ENCODE data around the gene VPS50.
"Not testable (repeated sequence)": the region's sequence is repeated elsewhere in the genome, so short reads cannot be mapped to it uniquely, and the experiment has no call there.

VPS50 gene

GRCh38 chr7:93242106-93242505 lies 9.9 kb downstream of the VPS50 start:
- no peak for DNase-seq

GRCh38 chr7:93245525-93246432 lies 13.6 kb downstream of the VPS50 start:
- peak; percentile 6 to 41 for DNase-seq

- DNase-seq, result no peak
Measured at GRCh38 chr7:93249491-93250148, 17.5 kb downstream of the VPS50 start.

GRCh38 chr7:93258661-93259060 lies 26.5 kb downstream of the VPS50 start:
- DNase-seq, result no peak

GRCh38 chr7:93262535-93262934 lies 30.4 kb downstream of the VPS50 start:
- DNase-seq, result no peak

GRCh38 chr7:93265220-93265619 lies 33.1 kb downstream of the VPS50 start:
- no peak for DNase-seq

GRCh38 chr7:93279541-93279940 lies 47.4 kb downstream of the VPS50 start:
- no peak for DNase-seq

GRCh38 chr7:93284908-93285307 lies 52.7 kb downstream of the VPS50 start:
- no peak for DNase-seq

GRCh38 chr7:93293229-93293628 lies 61.1 kb downstream of the VPS50 start:
- no peak for DNase-seq

GRCh38 chr7:93298206-93298605 lies 66.0 kb downstream of the VPS50 start:
- no peak for DNase-seq

- no peak for DNase-seq
Measured at GRCh38 chr7:93298671-93299070, 66.5 kb downstream of the VPS50 start.

GRCh38 chr7:93301736-93302135 lies 69.6 kb downstream of the VPS50 start:
- DNase-seq, result no peak

GRCh38 chr7:93307131-93307660 lies 75.0 kb downstream of the VPS50 start:
- no peak for DNase-seq

GRCh38 chr7:93307943-93308342 lies 75.8 kb downstream of the VPS50 start:
- DNase-seq, result no peak

GRCh38 chr7:93310346-93310745 lies 78.2 kb downstream of the VPS50 start:
- DNase-seq, result no peak

GRCh38 chr7:93314449-93314848 lies 82.3 kb downstream of the VPS50 start:
- no peak for DNase-seq

GRCh38 chr7:93315896-93316295 lies 83.7 kb downstream of the VPS50 start:
- no peak for DNase-seq

- no peak for DNase-seq
Measured at GRCh38 chr7:93316730-93317129, 84.6 kb downstream of the VPS50 start.

- no peak for DNase-seq
Measured at GRCh38 chr7:93320887-93321286, 88.7 kb downstream of the VPS50 start.

GRCh38 chr7:93326291-93326690 lies 94.1 kb downstream of the VPS50 start:
- DNase-seq, result not testable (repeated sequence)

- no peak for DNase-seq
Measured at GRCh38 chr7:93327006-93327633, 95.0 kb downstream of the VPS50 start.

- no peak for DNase-seq
Measured at GRCh38 chr7:93331706-93332105, 99.5 kb downstream of the VPS50 start.

- no peak for DNase-seq
Measured at GRCh38 chr7:93332172-93332571, 100.0 kb downstream of the VPS50 start.

- DNase-seq, result no peak
Measured at GRCh38 chr7:93337052-93337451, 104.9 kb downstream of the VPS50 start.
